Thyroid gland (tissue), 4 donors: ENCODE measurements around the gene CSTPP1.

Source experiments
- CTCF ChIP-seq, 6 experiments: fragments of 200-600 bp in 3 of 6; fragments of 450-650 bp in 3 of 6; sonication (generic) in 3 of 6; IDR thresholded peaks; one replicate each; pipeline ENCODE4 v1.5.1; 2016 to 2019; ENCODE audit warnings: antibody characterized with exemption in 6 of 6, mild to moderate bottlenecking in 2 of 6, inconsistent platforms in 1 of 6, moderate library complexity in 1 of 6
- POLR2A ChIP-seq, 2 donors: fragments of 450-650 bp; IDR thresholded peaks; one replicate each; pipeline ENCODE4 v1.6.1; 2017; ENCODE audit warnings: antibody characterized with exemption in 2 of 2, mild to moderate bottlenecking in 2 of 2, moderate library complexity in 1 of 2

GRCh38 chr11:46963844-46964243 is 27.3 kb downstream of the CSTPP1 start:
- TF ChIP-seq POLR2A (IDR thresholded peaks at IDR 0.05): no peak
- no peak for TF ChIP-seq CTCF (IDR thresholded peaks at IDR 0.05)
